Muscle of leg (tissue), 11 donors: Measurements from ENCODE around the gene TMEM183A. TPM values are rescaled to one million over a fixed set of nuclear protein-coding genes. Genes with fewer than 3 reads are reported as not detected.
A peak's percentile ranks its signal among the peaks of the same experiment; 100 is the strongest.

Experiments used
- DNase-seq: peaks from one replicate; pipeline ENCODE4 v3.0.0; 2013
- H3K27ac ChIP-seq: one replicate; pipeline ENCODE4 v1.5.1; 2013; ENCODE audit warnings: mild to moderate bottlenecking, low read length, control low read depth
- H3K27me3 ChIP-seq: one replicate; pipeline ENCODE4 v1.6.1; 2013; ENCODE audit warnings: low read length; ENCODE audit not compliant: control insufficient read depth, insufficient read depth
- H3K36me3 ChIP-seq: one replicate; pipeline ENCODE4 v1.6.1; 2013; ENCODE audit warnings: low read length; ENCODE audit not compliant: control insufficient read depth, insufficient read depth
- H3K4me1 ChIP-seq: one replicate; pipeline ENCODE4 v1.6.1; 2013; ENCODE audit warnings: low read length; ENCODE audit not compliant: control insufficient read depth, insufficient read depth
- H3K4me3 ChIP-seq: one replicate; pipeline ENCODE4 v1.5.1; 2013; ENCODE audit warnings: low read length, control low read depth
- H3K9me3 ChIP-seq: replicated peaks from 2 replicates; pipeline ENCODE4 v1.6.1; 2013; ENCODE audit warnings: low read depth, low read length; ENCODE audit not compliant: control insufficient read depth
- WGBS: methylation state at CpG from one replicate; pipeline ENCODE4 v1.1.5; 2013; ENCODE audit warnings: missing lambda C conversion rate; ENCODE audit not compliant: insufficient coverage; 5-methylcytosine and 5-hydroxymethylcytosine counted together
- polyA plus RNA-seq, 8 donors: library from polyadenylated mRNA; unstranded; fragments of 120-200 nt; gene quantifications; one replicate each; pipeline versions ENCODE4 v1.2.1 to v1.2.3, GENCODE V29; 2013; ENCODE audit warnings: inconsistent platforms in 1 of 8, low replicate concordance in 1 of 8; ENCODE audit not compliant: insufficient read length in 8 of 8, insufficient read depth in 1 of 8
- total RNA-seq: library from RNA; stranded (reverse); fragments of 120-200 nt; gene quantifications from one replicate; pipeline ENCODE4 v1.2.4, GENCODE V29; 2013

The TMEM183A gene
- total and polyA plus RNA-seq, 9 donors, result 34.5 to 47.3 (median 42.0) TPM

GRCh38 chr1:202966006-202966898 lies 40.9 kb upstream of the TMEM183A start:
- Histone ChIP-seq H3K27me3 (no peaks in the 10 kb centered on the region), H3K4me1 (peaks cover 57% of the 10 kb centered on the region), H3K27ac (peak overlapping the region; percentile 96), H3K36me3 (peaks cover 28% of the 10 kb centered on the region), H3K4me3 (peak overlapping the region; percentile 98), H3K9me3 (no peaks in the 10 kb centered on the region)
- no peak for DNase-seq
- WGBS, result 31% methylated on average over 14 of the region's 18 CpGs

DNA sequence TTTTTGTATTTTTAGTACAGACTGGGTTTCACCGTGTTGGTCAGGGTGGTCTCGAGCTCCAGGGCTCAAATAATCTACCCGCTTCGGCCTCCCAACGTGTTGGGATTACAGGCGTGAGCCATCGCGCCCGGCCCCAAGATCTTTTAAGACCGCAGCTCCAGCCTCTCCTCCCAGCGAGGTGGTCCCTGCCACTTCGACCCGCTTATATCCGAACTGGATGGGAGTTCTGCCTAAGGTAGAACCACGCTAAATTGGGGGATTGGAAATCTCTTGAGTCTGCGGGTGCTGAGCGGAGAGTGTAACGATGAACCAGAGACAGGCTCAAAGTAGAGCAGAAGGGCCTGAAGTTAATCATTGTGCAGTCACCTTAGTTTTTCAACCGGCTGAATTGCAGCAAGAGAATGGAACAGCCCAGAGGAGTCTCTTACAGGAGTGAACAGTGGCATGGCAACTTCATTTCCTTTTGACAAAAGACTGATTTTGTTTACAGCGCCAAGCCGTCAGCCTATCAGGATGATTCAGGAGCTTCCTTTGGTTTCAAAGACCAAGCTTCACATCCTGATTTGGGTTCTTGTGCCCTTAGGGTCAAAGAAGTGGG lies 39.4 kb upstream of the TMEM183A start:
- 8% methylated on average over 15 of the region's 21 CpGs for WGBS
- Histone ChIP-seq H3K36me3 (peaks cover 16% of the 10 kb centered on the region), H3K9me3 (no peaks in the 10 kb centered on the region), H3K4me1 (peaks cover 42% of the 10 kb centered on the region), H3K4me3 (peak overlapping the region; percentile 98), H3K27ac (peak overlapping the region; percentile 74), H3K27me3 (peaks cover 2% of the 10 kb centered on the region)
- DNase-seq, result peak; percentile 31

- no peak overlapping the region for H3K27ac ChIP-seq
- peaks cover 10% of the 10 kb centered on the region for H3K36me3 ChIP-seq
- 100% methylated on average over 1 of the region's 3 CpGs for WGBS
- H3K9me3 ChIP-seq, result no peaks in the 10 kb centered on the region
- no peak overlapping the region for H3K4me3 ChIP-seq
- no peak for DNase-seq
- peaks cover 3% of the 10 kb centered on the region for H3K27me3 ChIP-seq
- peaks cover 38% of the 10 kb centered on the region for H3K4me1 ChIP-seq
Observed at GRCh38 chr1:202968351-202968750, 38.8 kb upstream of the TMEM183A start.

- Histone ChIP-seq H3K36me3 (peaks cover 7% of the 10 kb centered on the region), H3K27me3 (peaks cover 3% of the 10 kb centered on the region), H3K9me3 (no peaks in the 10 kb centered on the region), H3K27ac (no peak overlapping the region), H3K4me3 (no peak overlapping the region), H3K4me1 (peaks cover 36% of the 10 kb centered on the region)
- peak; percentile 80 for DNase-seq
- 17% methylated on average over 1 of the region's 5 CpGs for WGBS
Observed at GRCh38 chr1:202968895-202969295, 38.3 kb upstream of the TMEM183A start.

DNA sequence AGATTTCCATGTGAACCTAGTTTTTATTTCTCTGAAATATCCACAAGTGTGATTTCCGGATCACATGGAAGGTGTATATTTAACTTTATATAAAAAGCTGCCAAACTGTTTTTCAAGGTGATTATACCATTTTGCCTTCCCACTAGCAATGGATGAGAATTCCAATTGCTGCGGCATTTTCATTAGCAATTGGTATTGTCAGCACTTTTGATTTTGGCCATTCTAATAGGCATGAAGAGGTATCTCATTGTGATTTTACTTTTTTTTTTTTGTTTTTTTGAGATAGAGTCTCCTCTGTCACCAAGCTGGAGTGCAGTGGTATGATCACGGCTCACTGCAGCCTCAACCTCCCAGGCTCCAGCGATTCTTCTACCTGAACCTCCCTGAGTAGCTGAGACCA lies 35.1 kb upstream of the TMEM183A start:
- H3K4me3 ChIP-seq, result no peak overlapping the region
- peaks cover 11% of the 10 kb centered on the region for H3K4me1 ChIP-seq
- H3K36me3 ChIP-seq, result no peaks in the 10 kb centered on the region
- no peak for DNase-seq
- no peaks in the 10 kb centered on the region for H3K9me3 ChIP-seq
- no CpG with 5 or more reads among the region's 4 CpGs for WGBS
- peaks cover 8% of the 10 kb centered on the region for H3K27me3 ChIP-seq
- no peak overlapping the region for H3K27ac ChIP-seq

DNA sequence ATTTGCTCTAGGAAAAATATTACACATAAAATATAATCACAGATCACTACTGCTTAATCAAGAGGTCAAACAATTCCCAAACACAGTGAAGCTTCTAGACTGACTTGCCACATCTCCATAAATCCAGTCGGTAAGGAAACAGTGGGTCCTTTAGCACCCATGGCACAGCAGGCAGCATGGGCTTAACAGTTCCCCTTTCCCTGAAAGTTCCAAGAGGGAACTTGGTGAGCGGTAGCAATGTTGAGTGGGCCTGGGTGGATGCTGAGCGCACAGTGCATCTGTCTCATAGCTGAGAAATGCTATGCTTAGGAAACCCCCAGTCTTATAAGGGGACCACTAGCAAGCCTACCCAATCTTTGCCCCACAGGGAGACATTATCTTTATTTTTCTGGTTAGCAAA lies 32.3 kb upstream of the TMEM183A start:
- DNase-seq, result no peak
- Histone ChIP-seq H3K4me3 (no peak overlapping the region), H3K9me3 (no peaks in the 10 kb centered on the region), H3K4me1 (no peaks in the 10 kb centered on the region), H3K36me3 (no peaks in the 10 kb centered on the region), H3K27me3 (peaks cover 13% of the 10 kb centered on the region), H3K27ac (no peak overlapping the region)
- 80% methylated on average over 1 of the region's 3 CpGs for WGBS

DNA sequence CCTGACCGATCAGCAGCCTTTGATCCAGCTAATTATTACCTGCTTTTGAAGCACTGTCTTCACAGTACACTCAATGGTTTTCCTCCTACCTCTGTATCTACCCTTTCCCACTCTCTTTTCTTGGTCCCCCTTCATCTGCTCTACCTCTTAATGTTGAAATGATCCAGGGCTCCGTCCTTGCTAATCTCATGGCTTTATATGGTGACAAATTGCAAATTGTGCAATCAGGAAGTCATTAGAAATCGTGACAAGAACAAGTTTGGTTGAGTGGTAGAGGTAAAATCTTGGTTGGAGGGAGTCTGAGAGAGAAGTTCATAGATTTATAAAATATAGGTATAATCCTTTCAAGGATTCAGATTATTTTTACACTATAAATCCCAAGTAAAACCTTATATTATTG lies 30.5 kb upstream of the TMEM183A start:
- Histone ChIP-seq H3K27ac (no peak overlapping the region), H3K36me3 (no peaks in the 10 kb centered on the region), H3K4me1 (no peaks in the 10 kb centered on the region), H3K27me3 (peaks cover 13% of the 10 kb centered on the region), H3K9me3 (no peaks in the 10 kb centered on the region), H3K4me3 (no peak overlapping the region)
- WGBS, result 44% methylated on average over 1 of the region's 3 CpGs
- no peak for DNase-seq

DNA sequence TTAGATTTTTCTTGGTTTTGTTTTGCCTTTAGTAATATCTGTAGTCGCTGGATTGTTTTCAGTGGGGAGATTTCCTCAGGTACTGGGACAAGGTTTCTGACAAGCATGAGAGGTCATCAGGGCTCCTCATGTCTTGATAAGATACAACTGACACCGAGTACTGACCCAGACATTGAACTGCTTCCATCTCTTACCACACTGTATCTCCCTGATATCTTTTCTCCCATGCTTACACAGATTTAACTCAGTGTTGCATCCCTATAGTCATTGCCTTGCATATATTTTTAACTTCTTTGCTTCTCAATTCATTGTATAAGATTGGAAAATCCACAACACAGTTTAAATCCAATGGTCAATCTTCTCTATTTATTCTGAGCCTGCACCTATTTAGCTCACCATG lies 27.7 kb upstream of the TMEM183A start:
- no peak overlapping the region for H3K27ac ChIP-seq
- H3K4me3 ChIP-seq, result no peak overlapping the region
- H3K27me3 ChIP-seq, result peaks cover 11% of the 10 kb centered on the region
- no peak for DNase-seq
- H3K9me3 ChIP-seq, result no peaks in the 10 kb centered on the region
- 75% methylated on average over 1 of the region's 2 CpGs for WGBS
- no peaks in the 10 kb centered on the region for H3K4me1 ChIP-seq
- H3K36me3 ChIP-seq, result no peaks in the 10 kb centered on the region

- H3K27ac ChIP-seq, result no peak overlapping the region
- WGBS, result no CpG with 5 or more reads among the region's 2 CpGs
- no peak overlapping the region for H3K4me3 ChIP-seq
Observed at GRCh38 chr1:202981939-202982338, 25.2 kb upstream of the TMEM183A start.

DNA sequence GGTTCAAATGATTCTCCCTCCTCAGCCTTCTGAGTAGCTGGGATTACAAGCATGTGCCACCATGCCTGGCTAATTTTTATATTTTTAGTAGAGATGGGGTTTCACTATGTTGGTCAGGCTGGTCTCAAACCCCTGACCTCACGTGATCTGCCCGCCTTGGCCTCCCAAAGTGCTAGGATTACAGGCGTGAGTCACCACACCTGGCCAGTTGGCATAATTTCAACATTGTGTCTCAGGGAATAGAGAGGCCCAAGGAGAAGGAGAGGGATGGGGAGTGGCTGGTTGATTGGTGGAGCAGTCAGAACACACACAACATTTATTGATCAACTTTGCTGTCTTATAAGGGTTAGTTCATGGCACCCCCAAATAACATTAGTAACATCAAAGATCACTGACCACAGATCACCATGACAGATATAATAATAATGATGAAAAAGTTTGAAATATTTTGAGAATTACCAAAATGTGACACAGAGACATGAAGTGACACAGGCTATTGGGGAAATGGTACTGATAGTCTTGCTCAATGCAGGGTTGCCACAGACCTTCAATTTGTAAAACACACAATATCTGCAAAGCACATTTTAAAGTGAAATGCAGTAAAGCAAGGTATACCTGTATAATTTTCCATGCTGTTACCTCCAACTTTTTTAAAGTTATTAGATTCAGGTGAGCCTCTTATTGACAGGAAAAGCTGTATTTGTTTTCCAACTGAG lies 24.3 kb upstream of the TMEM183A start:
- Histone ChIP-seq H3K27ac (no peak overlapping the region), H3K4me3 (no peak overlapping the region), H3K36me3 (no peaks in the 10 kb centered on the region), H3K9me3 (no peaks in the 10 kb centered on the region), H3K27me3 (peaks cover 6% of the 10 kb centered on the region), H3K4me1 (no peaks in the 10 kb centered on the region)
- no peak for DNase-seq
- WGBS, result no CpG with 5 or more reads among the region's 3 CpGs

More at GRCh38 chr1:202981939-202982338, 25.2 kb upstream of the TMEM183A start:
- no peaks in the 10 kb centered on the region for H3K4me1 ChIP-seq
- no peaks in the 10 kb centered on the region for H3K9me3 ChIP-seq
- H3K36me3 ChIP-seq, result no peaks in the 10 kb centered on the region
- H3K27me3 ChIP-seq, result peaks cover 8% of the 10 kb centered on the region
- no peak for DNase-seq
